T-helper 1 cell treated with Interleukin-12 subunit alpha and Interleukin-12 subunit beta and Interleukin-4 antibody, amounts not matched to agents 30 μg/mL and 1 μg/mL, for 36 hours (primary cell): ENCODE data around the gene AIP.

Source experiments
- H3K27ac Mint-ChIP-seq: one replicate; pipeline ENCODE4 v1.8.0; 2021; ENCODE audit warnings: mild to moderate bottlenecking, mixed read lengths
- H3K27me3 Mint-ChIP-seq: one replicate; pipeline ENCODE4 v1.8.0; 2021; ENCODE audit warnings: low read depth, mixed read lengths
- H3K36me3 Mint-ChIP-seq: one replicate; pipeline ENCODE4 v1.8.0; 2021; ENCODE audit warnings: low read depth, mixed read lengths
- H3K4me1 Mint-ChIP-seq: one replicate; pipeline ENCODE4 v1.8.0; 2021; ENCODE audit warnings: low read depth, mixed read lengths
- H3K4me3 Mint-ChIP-seq: one replicate; pipeline ENCODE4 v1.8.0; 2021; ENCODE audit warnings: mild to moderate bottlenecking, moderate library complexity, mixed read lengths
- H3K9me3 Mint-ChIP-seq: one replicate; pipeline ENCODE4 v1.8.0; 2021; ENCODE audit warnings: mixed read lengths

Gene AIP

DNA sequence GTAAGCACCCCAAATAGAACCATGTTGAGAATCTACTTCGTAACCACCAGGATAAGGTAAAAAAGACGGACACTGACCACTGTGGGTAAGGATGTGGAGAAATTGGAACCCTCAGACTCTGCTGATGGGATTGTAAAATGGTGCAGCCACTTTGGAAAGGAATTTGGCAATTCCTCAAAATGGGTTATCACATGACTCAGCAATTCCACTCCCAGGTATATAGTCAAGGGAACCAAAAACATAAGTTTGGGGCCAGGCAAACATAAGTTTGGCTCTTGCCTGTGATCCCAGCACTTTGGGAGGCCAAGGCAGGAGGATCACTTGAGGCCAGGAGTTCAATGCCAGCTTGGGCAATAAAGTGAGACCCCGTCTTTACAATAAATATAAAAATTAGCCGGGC is 45.5 kb downstream of the AIP start:
- H3K4me3 Mint-ChIP-seq, result no peak overlapping the region
- peaks cover 9% of the 10 kb centered on the region for H3K27me3 Mint-ChIP-seq
- no peak overlapping the region for H3K27ac Mint-ChIP-seq
- peaks cover 5% of the 10 kb centered on the region for H3K9me3 Mint-ChIP-seq
- H3K36me3 Mint-ChIP-seq, result no peaks in the 10 kb centered on the region
- no peaks in the 10 kb centered on the region for H3K4me1 Mint-ChIP-seq

DNA sequence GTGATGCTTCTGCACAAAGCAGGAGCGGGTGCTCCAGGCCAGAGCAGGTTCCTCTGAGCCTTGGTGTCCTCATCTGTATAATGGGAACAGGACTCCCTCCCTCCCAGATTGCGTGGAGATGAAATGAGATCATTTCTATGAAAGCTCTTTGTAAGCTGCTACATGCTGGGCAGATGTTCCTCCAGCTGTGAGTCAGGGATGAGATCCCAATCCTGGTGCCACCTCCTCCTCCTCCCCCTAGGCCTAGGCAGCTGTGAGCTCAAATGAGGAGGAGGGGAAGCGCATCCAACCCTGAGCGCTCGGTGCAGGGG is 47.4 kb downstream of the AIP start:
- Mint-ChIP-seq H3K27ac (no peak overlapping the region), H3K4me3 (no peak overlapping the region), H3K9me3 (peaks cover 18% of the 10 kb centered on the region), H3K4me1 (no peaks in the 10 kb centered on the region), H3K27me3 (peaks cover 9% of the 10 kb centered on the region), H3K36me3 (no peaks in the 10 kb centered on the region)

DNA sequence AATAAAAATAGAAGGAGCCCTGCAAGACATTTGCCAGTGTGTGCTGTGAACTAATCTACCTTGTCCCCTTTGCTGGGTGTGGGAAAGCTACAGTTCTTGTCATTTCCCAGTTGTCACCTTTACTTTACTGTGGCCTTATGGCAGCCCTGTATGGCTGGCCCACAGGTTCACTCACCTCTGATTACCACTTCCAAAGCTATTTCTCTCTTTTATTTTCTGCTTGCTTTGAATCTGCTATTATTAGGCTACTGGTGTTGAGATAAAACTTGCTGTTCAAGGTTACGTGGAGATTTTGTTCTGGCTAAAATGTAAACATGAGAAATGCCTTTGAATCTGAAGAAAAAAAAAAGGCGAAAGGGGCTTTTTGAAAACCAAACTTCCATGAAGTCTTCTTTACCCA is 50.1 kb downstream of the AIP start:
- H3K36me3 Mint-ChIP-seq, result no peaks in the 10 kb centered on the region
- H3K4me3 Mint-ChIP-seq, result no peak overlapping the region
- no peaks in the 10 kb centered on the region for H3K4me1 Mint-ChIP-seq
- H3K27ac Mint-ChIP-seq, result no peak overlapping the region
- peaks cover 18% of the 10 kb centered on the region for H3K9me3 Mint-ChIP-seq
- H3K27me3 Mint-ChIP-seq, result peaks cover 3% of the 10 kb centered on the region

DNA sequence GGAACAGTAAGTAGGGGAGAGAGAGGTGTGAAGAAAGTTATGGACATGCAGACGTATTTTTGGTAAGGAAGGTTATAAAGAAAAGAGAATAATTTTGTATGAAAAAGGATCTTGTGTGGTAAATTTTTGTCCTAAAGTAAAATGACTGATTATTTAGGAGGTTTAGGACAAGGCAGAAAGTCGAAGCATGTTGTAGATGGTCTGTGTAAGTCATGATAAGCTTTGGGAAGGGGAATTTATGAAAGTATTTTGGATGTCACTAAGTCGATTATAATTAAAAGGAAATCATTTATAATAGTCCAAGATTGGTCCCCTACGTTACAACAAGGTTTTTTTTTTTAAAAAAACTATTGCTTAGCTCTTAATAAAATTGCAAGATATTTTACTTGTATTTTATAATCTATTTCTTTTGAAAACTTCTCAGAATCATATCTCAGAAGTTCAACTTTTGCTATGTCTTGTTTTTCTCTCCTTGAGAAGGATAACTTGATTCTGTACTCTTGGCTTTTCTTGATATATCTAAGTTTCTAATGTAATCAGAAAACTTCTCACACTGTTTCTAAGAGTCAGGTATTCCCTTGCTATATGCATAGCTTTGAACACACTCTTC is 51.3 kb downstream of the AIP start:
- Mint-ChIP-seq H3K4me3 (no peak overlapping the region), H3K27ac (no peak overlapping the region), H3K36me3 (no peaks in the 10 kb centered on the region), H3K4me1 (no peaks in the 10 kb centered on the region), H3K27me3 (peaks cover 2% of the 10 kb centered on the region), H3K9me3 (peaks cover 18% of the 10 kb centered on the region)

DNA sequence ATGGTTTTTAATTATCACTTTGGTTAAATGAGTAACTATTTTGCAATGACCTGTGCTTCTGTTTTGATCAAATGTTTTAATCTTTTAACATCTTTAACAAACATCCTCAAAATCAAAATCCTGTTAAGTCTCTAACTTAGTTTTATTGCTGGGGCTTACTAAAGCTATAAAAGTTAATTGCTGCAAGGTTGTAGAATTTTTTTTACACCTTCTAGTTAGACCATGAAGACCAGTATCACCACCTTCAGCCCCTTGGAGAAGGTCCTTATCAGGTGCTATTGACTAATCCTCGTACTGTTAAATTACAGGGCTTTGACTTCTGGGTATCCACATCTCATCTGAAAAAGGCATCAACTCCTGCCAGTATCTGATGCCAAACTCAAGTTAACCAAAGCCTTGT is 52.7 kb downstream of the AIP start:
- Mint-ChIP-seq H3K4me3 (no peak overlapping the region), H3K4me1 (no peaks in the 10 kb centered on the region), H3K27me3 (no peaks in the 10 kb centered on the region), H3K27ac (no peak overlapping the region), H3K36me3 (no peaks in the 10 kb centered on the region), H3K9me3 (peaks cover 18% of the 10 kb centered on the region)

DNA sequence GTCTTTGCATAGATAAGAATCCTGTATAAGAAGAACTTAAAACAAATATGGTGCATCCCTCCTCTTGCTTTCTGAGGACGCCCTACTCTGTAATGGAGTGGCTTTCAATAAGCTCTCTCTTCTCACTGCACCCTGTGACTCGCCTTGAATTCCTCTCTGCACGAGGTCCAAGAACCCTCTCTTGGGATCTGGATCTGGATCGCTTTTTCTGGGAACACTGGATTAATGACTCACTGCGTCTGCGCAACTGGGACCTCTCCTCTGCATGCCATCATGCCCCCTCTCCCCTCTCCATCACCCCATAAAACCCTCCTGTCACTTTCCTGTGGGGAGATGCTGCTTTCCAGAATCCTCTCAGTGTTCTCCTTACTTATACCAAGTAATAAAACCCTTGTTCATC is 55.5 kb downstream of the AIP start:
- H3K4me1 Mint-ChIP-seq, result no peaks in the 10 kb centered on the region
- H3K4me3 Mint-ChIP-seq, result no peak overlapping the region
- no peaks in the 10 kb centered on the region for H3K36me3 Mint-ChIP-seq

DNA sequence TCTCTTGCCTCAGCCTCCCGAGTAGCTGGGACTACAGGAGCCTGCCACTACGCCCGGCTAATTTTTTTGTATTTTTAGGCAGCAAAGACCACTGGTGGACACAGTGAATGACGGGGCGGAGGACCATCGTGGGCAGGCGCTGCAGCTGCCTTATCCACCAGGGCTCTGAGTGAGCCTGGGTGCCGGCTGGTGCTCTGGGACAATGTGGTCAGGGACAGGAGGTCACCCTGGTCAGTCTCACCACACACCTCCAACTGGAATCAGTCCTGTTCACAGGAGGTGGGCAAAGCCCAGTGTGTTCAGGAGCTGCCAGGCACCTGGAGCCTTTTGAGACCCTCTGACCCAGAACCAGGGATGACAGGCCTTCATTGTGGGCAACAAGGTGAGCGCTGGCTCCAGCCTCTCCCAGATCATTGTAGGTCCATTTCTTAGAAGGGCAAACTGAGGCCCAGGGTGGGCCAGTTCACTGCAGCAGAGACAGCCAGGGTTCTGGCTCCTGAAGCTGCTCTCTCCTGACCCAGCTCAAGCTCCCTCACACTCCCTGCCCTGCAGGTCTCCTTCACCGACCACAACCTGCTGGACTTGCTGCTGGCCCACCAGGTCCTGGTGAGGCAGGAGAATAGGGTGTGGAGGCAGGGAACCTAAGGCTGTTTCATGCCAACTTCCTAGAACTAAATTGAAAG is 56.1 kb downstream of the AIP start:
- H3K4me1 Mint-ChIP-seq, result no peaks in the 10 kb centered on the region
- H3K27ac Mint-ChIP-seq, result no peak overlapping the region
- H3K27me3 Mint-ChIP-seq, result no peaks in the 10 kb centered on the region
- H3K9me3 Mint-ChIP-seq, result peaks cover 7% of the 10 kb centered on the region
- no peaks in the 10 kb centered on the region for H3K36me3 Mint-ChIP-seq
- no peak overlapping the region for H3K4me3 Mint-ChIP-seq

More for the DNA sequence above, 55.5 kb downstream of the AIP start:
- Mint-ChIP-seq H3K27ac (no peak overlapping the region), H3K27me3 (no peaks in the 10 kb centered on the region), H3K9me3 (peaks cover 14% of the 10 kb centered on the region)

DNA sequence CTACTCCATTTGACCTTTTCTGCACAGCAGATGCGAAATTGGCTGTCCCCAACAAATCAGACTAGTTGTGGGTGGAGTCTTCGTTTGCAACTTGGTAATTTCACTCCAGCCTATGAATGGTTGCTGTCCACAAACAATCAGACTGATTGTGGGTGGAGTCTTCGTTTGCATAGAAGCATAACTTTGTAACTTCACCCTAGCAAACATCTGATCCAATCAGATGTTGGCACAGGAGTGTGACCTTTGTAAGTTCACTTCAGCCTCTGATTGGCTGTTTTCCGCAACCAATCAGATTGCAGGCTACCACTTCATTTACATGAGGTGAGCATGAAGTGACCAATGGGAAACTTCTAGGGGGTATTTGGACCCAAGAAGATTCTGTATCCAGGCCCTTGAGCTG is 56.7 kb downstream of the AIP start:
- Mint-ChIP-seq H3K27ac (no peak overlapping the region), H3K4me1 (no peaks in the 10 kb centered on the region), H3K4me3 (no peak overlapping the region), H3K27me3 (no peaks in the 10 kb centered on the region), H3K36me3 (no peaks in the 10 kb centered on the region), H3K9me3 (peaks cover 2% of the 10 kb centered on the region)
